Peyer's patch (tissue), 4 donors: ENCODE data around the gene XPR1.

Experiments used
- POLR2A ChIP-seq, 2 donors: fragments of 450-650 bp; IDR thresholded peaks; one replicate each; pipeline ENCODE4 v1.5.1; 2017; ENCODE audit warnings: antibody characterized with exemption in 2 of 2, mild to moderate bottlenecking in 2 of 2, moderate library complexity in 2 of 2
- TF ChIP-seq, protein P1 (sequence below), 6 experiments: fragments of 450-650 bp in 4 of 6; fragments of 200-600 bp in 2 of 6; sonication (generic) in 1 of 6; IDR thresholded peaks; one replicate each; pipeline ENCODE4 v1.5.1; 2017 to 2019; ENCODE audit warnings: antibody characterized with exemption in 6 of 6, mild to moderate bottlenecking in 3 of 6, moderate library complexity in 1 of 6

DNA sequence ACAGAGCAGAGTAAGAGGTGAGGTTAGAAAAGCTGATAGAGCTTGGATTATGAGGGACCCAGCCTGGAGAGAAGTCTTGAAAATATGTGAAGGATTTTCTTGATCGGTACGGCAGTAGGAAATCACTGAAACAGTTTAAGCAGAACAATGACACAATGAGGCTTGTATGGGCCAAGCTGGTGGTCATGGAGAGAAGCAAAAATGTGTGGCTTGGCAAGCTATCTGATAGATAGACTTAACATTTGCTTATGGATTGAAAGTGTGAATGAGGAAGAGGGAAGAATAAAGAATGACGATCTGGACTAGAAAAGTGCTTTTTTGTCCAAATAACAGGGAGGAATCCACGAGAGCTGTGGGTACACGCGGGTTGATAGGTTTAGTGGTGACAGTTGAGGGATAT lies 15.4 kb upstream of the XPR1 start:
- TF ChIP-seq, protein P1, sequence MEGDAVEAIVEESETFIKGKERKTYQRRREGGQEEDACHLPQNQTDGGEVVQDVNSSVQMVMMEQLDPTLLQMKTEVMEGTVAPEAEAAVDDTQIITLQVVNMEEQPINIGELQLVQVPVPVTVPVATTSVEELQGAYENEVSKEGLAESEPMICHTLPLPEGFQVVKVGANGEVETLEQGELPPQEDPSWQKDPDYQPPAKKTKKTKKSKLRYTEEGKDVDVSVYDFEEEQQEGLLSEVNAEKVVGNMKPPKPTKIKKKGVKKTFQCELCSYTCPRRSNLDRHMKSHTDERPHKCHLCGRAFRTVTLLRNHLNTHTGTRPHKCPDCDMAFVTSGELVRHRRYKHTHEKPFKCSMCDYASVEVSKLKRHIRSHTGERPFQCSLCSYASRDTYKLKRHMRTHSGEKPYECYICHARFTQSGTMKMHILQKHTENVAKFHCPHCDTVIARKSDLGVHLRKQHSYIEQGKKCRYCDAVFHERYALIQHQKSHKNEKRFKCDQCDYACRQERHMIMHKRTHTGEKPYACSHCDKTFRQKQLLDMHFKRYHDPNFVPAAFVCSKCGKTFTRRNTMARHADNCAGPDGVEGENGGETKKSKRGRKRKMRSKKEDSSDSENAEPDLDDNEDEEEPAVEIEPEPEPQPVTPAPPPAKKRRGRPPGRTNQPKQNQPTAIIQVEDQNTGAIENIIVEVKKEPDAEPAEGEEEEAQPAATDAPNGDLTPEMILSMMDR (IDR thresholded peaks at IDR 0.05): no peak
- no peak for TF ChIP-seq POLR2A (IDR thresholded peaks at IDR 0.05)
